HG02981 (cell line): ENCODE results near the gene FAM174B.

Source experiments
- ATAC-seq: cut with Tn5 transposase; IDR thresholded peaks from one replicate; pipeline ENCODE4 v1.9.1; 2021; ENCODE audit warnings: mild to moderate bottlenecking, moderate library complexity; ENCODE audit not compliant: unreplicated experiment

The FAM174B gene

GRCh38 chr15:92574566-92574965, 81.0 kb downstream of the FAM174B start:
- no peak for ATAC-seq

GRCh38 chr15:92574161-92574560, 81.4 kb downstream of the FAM174B start:
- ATAC-seq: no peak

GRCh38 chr15:92571824-92572223, 83.8 kb downstream of the FAM174B start:
- no peak for ATAC-seq

GRCh38 chr15:92570391-92570790, 85.2 kb downstream of the FAM174B start:
- ATAC-seq: no peak

- no peak for ATAC-seq
Observed at GRCh38 chr15:92569778-92570177, 85.8 kb downstream of the FAM174B start.
